Mesenchymal stem cell (in vitro differentiated cells and primary cell): ENCODE data around the gene PRKCB.

Source experiments
- DNase-seq: peaks from one replicate; pipeline ENCODE4 v3.0.0-alpha.2; 2013
- H2AFZ ChIP-seq: one replicate; pipeline ENCODE4 v1.6.1; 2013; ENCODE audit warnings: low read depth, mild to moderate bottlenecking, control low read depth, inconsistent platforms, low read length, moderate library complexity
- H2AK5ac ChIP-seq: 2 replicates; pipeline ENCODE4 v1.6.1; 2013; ENCODE audit warnings: low read length, moderate library complexity, mild to moderate bottlenecking, inconsistent platforms; ENCODE audit not compliant: severe bottlenecking
- H2BK120ac ChIP-seq: one replicate; pipeline ENCODE4 v1.6.1; 2013; ENCODE audit warnings: low read depth, mild to moderate bottlenecking, inconsistent platforms, low read length, moderate library complexity
- H2BK12ac ChIP-seq, 2 experiments: one replicate each; pipeline ENCODE4 v1.6.1; 2013; ENCODE audit warnings: inconsistent platforms in 2 of 2, low read length in 2 of 2, mild to moderate bottlenecking in 2 of 2, moderate library complexity in 2 of 2, control low read depth in 1 of 2
- H2BK15ac ChIP-seq: one replicate; pipeline ENCODE4 v1.6.1; 2013; ENCODE audit warnings: mild to moderate bottlenecking, low read depth, inconsistent platforms; ENCODE audit not compliant: poor library complexity, severe bottlenecking
- H2BK5ac ChIP-seq: 2 replicates; pipeline ENCODE4 v1.6.1; 2013; ENCODE audit warnings: low read depth, mild to moderate bottlenecking, low read length, control low read depth, inconsistent platforms; ENCODE audit not compliant: poor library complexity, severe bottlenecking
- H3K14ac ChIP-seq, 2 experiments: one replicate each; pipeline ENCODE4 v1.6.1; 2013; ENCODE audit warnings: inconsistent platforms in 2 of 2, low read length in 2 of 2, control low read depth in 1 of 2, mild to moderate bottlenecking in 1 of 2, moderate library complexity in 1 of 2
- H3K18ac ChIP-seq, 2 experiments: one replicate each; pipeline ENCODE4 v1.6.1; 2013; ENCODE audit warnings: inconsistent platforms in 2 of 2, low read length in 2 of 2, control low read depth in 1 of 2, low read depth in 1 of 2, mild to moderate bottlenecking in 1 of 2
- H3K23ac ChIP-seq, 2 experiments: one replicate each; pipeline ENCODE4 v1.6.1; 2013; ENCODE audit warnings: inconsistent platforms in 2 of 2, low read length in 2 of 2, mild to moderate bottlenecking in 2 of 2, moderate library complexity in 2 of 2, control low read depth in 1 of 2
- H3K27ac ChIP-seq: 2 replicates; pipeline ENCODE4 v1.5.1; 2013; ENCODE audit warnings: mild to moderate bottlenecking, moderate library complexity, low read length, control low read depth, inconsistent platforms; ENCODE audit not compliant: poor library complexity, severe bottlenecking
- H3K27me3 ChIP-seq, 2 experiments: 2 replicates each; pipeline versions ENCODE4 v1.6.1 to v1.7.0; 2013; ENCODE audit warnings: low read length in 2 of 2, mild to moderate bottlenecking in 2 of 2, moderate library complexity in 2 of 2, control low read depth in 1 of 2, inconsistent platforms in 1 of 2; ENCODE audit not compliant: control insufficient read depth in 1 of 2, insufficient read depth in 1 of 2
- H3K36me3 ChIP-seq, 2 experiments: 2 replicates each; pipeline versions ENCODE4 v1.6.1 to v1.7.0; 2013; ENCODE audit warnings: low read length in 2 of 2, control low read depth in 1 of 2, inconsistent platforms in 1 of 2, low read depth in 1 of 2, mild to moderate bottlenecking in 1 of 2; ENCODE audit not compliant: insufficient read depth in 2 of 2, control insufficient read depth in 1 of 2
- H3K4ac ChIP-seq, 2 experiments: one replicate each; pipeline ENCODE4 v1.6.1; 2013; ENCODE audit warnings: inconsistent platforms in 2 of 2, low read length in 2 of 2, mild to moderate bottlenecking in 2 of 2, moderate library complexity in 2 of 2, control low read depth in 1 of 2, low read depth in 1 of 2
- H3K4me1 ChIP-seq: 2 replicates; pipeline ENCODE4 v1.6.1; 2013; ENCODE audit warnings: low read depth, low read length, control low read depth; ENCODE audit not compliant: control insufficient read depth, insufficient read depth
- H3K4me2 ChIP-seq: 2 replicates; pipeline ENCODE4 v1.6.1; 2013; ENCODE audit warnings: low read length, mild to moderate bottlenecking, inconsistent platforms; ENCODE audit not compliant: poor library complexity, severe bottlenecking
- H3K4me3 ChIP-seq, 2 experiments: 2 replicates each; pipeline versions ENCODE4 v1.5.1 to v1.7.0; 2013; ENCODE audit warnings: low read length in 2 of 2, mild to moderate bottlenecking in 2 of 2, control low read depth in 1 of 2, low read depth in 1 of 2; ENCODE audit not compliant: insufficient read depth in 1 of 2
- H3K79me1 ChIP-seq: replicated peaks from 2 replicates; pipeline ENCODE4 v1.6.1; 2013; ENCODE audit warnings: mild to moderate bottlenecking, control low read depth, low read length, inconsistent platforms; ENCODE audit not compliant: poor library complexity, severe bottlenecking
- H3K9ac ChIP-seq: 2 replicates; pipeline ENCODE4 v1.7.0; 2013; ENCODE audit warnings: mild to moderate bottlenecking, low read length, moderate library complexity
- H3K9me3 ChIP-seq: 2 replicates; pipeline ENCODE4 v1.7.0; 2013; ENCODE audit warnings: mild to moderate bottlenecking, low read length; ENCODE audit not compliant: control insufficient read depth
- H4K8ac ChIP-seq: one replicate; pipeline ENCODE4 v1.6.1; 2013; ENCODE audit warnings: inconsistent platforms, mild to moderate bottlenecking, low read length, moderate library complexity
- H4K91ac ChIP-seq: one replicate; pipeline ENCODE4 v1.6.1; 2013; ENCODE audit warnings: mild to moderate bottlenecking, low read length, inconsistent platforms
- WGBS: methylation state at CpG from one replicate; pipeline ENCODE4 v1.1.7; 2013; ENCODE audit warnings: mixed read lengths; 5-methylcytosine and 5-hydroxymethylcytosine counted together

The PRKCB gene

DNA sequence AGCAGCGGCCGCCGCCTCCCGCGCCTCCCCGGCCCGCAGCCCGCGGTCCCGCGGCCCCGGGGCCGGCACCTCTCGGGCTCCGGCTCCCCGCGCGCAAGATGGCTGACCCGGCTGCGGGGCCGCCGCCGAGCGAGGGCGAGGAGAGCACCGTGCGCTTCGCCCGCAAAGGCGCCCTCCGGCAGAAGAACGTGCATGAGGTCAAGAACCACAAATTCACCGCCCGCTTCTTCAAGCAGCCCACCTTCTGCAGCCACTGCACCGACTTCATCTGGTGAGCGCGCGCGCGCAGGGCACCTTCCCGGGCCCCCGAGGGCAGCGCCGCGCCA lies 258 bp downstream of the PRKCB start:
- Histone ChIP-seq H3K4me3 (no peak overlapping the region), H3K27me3 (peaks cover 45 to 61% of the 10 kb centered on the region in 2 experiments), H3K18ac (no peak overlapping the region), H3K9me3 (no peaks in the 10 kb centered on the region), H2BK5ac (no peak overlapping the region), H3K4ac (no peak overlapping the region), H3K23ac (no peak overlapping the region), H2BK15ac (no peak overlapping the region), H3K27ac (no peak overlapping the region), H3K14ac (no peak overlapping the region), H3K79me1 (no peaks in the 10 kb centered on the region), H3K9ac (no peak overlapping the region), H4K8ac (no peak overlapping the region), H2BK120ac (no peak overlapping the region), H4K91ac (no peak overlapping the region), H3K4me2 (peak overlapping the region; percentile 21), H2AFZ (no peak overlapping the region), H2AK5ac (no peak overlapping the region), H3K36me3 (no peaks in the 10 kb centered on the region), H2BK12ac (no peak overlapping the region), H3K4me1 (peaks cover 11% of the 10 kb centered on the region)
- DNase-seq: no peak
- WGBS: 1% methylated on average over 43 of the region's 45 CpGs

DNA sequence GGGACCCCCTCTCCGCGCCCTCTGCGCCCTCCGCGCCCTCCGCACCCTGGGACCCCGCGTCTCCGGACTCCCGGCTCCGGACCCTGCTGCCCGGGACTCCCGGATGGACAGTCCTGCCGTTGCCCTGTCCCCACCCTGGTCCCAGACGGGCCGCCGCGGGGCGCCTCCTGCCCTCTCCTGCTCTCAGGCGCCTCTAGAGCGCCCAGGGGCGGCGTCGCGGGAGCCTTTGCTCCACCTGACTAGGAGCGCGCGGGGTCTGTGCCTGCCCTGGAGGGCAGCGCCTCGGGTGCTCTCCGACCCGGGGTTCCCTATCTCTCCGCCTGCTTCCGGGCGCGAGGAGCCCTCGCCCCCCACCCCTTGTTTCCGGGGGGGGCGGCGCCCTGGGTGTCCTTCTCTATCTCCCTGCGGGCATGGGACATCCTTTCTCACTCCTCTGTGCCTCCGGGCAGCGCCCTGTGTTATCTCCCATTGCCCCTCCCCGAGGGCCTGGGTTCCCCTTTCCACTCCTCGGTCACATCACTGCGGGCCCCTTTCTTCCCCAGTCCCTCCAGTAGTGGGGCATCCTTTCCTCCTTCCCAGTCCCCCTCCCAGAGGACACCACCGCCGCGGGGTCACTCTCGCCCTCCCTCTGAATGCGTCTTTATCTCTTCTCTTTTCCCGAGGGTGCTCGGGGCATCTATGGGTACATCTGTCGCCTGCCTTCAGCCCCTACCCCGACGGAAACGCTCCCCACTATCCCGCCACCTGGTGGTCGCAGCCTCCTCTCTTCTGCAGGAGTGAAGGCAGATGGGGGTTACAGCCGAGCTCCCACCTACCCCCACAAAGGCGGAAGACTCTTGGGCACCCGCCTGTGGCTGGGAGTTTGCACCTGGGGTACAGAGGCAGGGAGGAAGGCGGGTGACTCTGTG lies 875 bp downstream of the PRKCB start:
- Histone ChIP-seq H3K9ac (no peak overlapping the region), H3K27me3 (peaks cover 45 to 61% of the 10 kb centered on the region in 2 experiments), H2BK12ac (no peak overlapping the region), H2AFZ (no peak overlapping the region), H2BK120ac (no peak overlapping the region), H3K4me2 (no peak overlapping the region), H3K23ac (no peak overlapping the region), H3K79me1 (no peaks in the 10 kb centered on the region), H3K18ac (no peak overlapping the region), H3K36me3 (no peaks in the 10 kb centered on the region), H2BK5ac (no peak overlapping the region), H3K4me3 (no peak overlapping the region), H4K91ac (no peak overlapping the region), H3K4me1 (peaks cover 11% of the 10 kb centered on the region), H4K8ac (no peak overlapping the region), H2BK15ac (no peak overlapping the region), H3K27ac (no peak overlapping the region), H3K14ac (no peak overlapping the region), H3K9me3 (no peaks in the 10 kb centered on the region), H2AK5ac (no peak overlapping the region), H3K4ac (no peak overlapping the region)
- WGBS: 7% methylated on average over 55 of the region's 63 CpGs
- DNase-seq: no peak

DNA sequence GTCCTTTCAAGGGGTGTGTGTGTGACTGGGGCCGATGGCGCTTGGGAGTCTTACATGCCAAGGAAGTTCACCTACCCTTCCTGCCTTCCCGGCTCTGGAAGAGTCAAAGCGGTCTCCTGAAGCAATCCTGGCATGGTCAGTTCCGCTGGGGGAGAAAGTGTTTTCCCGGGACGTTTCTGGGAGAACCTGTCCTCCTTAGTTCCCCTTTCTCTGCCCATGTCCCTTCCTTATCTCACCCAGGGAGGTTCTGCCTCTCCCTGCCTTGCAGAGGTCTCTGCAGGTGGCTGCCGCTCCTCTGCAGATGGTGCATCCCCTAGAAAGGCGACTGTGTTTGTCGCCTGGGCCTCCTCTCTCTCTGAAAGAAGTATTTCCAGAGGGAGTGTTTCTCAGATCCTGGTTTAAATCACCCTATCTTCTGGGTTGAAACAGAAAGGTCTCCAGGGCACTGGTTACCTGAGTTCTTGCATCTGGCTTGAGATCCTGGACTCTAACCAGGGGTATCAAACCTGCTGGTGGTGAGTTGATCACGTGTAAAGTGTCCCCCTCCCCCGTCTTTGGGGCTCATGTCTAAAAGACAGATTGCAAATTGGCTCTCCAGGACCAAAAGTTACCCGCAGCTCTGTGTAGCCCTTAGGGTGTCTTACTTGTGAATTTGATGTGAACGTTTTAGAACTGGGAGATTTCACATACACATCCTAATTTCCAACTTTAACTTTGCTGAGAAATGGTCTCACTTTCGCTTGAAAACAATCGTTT lies 1.9 kb downstream of the PRKCB start:
- Histone ChIP-seq H3K27me3 (peaks cover 45 to 61% of the 10 kb centered on the region in 2 experiments), H3K14ac (no peak overlapping the region), H4K91ac (no peak overlapping the region), H4K8ac (no peak overlapping the region), H3K9ac (no peak overlapping the region), H3K36me3 (no peaks in the 10 kb centered on the region), H3K4me3 (no peak overlapping the region), H2BK120ac (no peak overlapping the region), H2BK15ac (no peak overlapping the region), H3K27ac (no peak overlapping the region), H2AFZ (no peak overlapping the region), H3K79me1 (no peaks in the 10 kb centered on the region), H3K4me1 (peaks cover 11% of the 10 kb centered on the region), H3K4me2 (no peak overlapping the region), H3K4ac (no peak overlapping the region), H3K23ac (no peak overlapping the region), H2BK5ac (no peak overlapping the region), H3K9me3 (no peaks in the 10 kb centered on the region), H2BK12ac (no peak overlapping the region), H3K18ac (no peak overlapping the region), H2AK5ac (no peak overlapping the region)
- DNase-seq: no peak
- 41% methylated on average over 14 of the region's 16 CpGs for WGBS

DNA sequence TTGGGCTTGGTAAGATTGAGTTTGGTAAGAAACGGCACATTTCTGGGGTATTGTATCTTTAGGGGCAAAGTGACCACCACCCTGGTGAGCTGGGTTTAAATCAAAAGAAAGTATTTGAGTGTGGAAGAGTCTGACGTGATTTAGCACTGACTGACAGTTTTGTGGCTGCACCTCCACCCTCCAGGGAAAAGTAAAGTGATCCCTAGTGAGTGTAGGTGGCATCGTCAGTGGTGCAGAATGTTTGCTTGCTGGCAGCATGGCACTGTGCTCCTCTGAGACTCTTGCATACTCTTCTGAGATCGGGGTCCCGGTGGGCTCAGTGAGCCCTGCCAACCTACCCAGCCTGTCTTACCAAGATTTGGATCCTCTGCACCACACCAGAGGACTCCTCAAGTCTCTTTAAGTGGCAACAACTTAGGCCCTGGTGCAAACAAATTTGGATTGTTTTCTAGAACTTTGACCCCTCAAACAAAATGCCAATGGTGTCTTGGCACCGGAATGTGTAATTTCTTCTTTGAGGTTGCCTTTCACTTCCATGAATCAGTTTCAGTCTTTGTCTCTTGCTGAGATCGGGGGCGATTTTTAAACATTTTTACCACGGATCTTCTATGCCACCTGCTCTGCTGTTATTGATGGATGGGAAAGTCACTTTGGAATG lies 2.8 kb downstream of the PRKCB start:
- Histone ChIP-seq H3K4me1 (peaks cover 11% of the 10 kb centered on the region), H2BK12ac (no peak overlapping the region), H3K18ac (no peak overlapping the region), H3K4me3 (no peak overlapping the region), H3K23ac (no peak overlapping the region), H2BK120ac (no peak overlapping the region), H4K91ac (no peak overlapping the region), H3K14ac (no peak overlapping the region), H3K79me1 (no peaks in the 10 kb centered on the region), H2AFZ (no peak overlapping the region), H2AK5ac (no peak overlapping the region), H3K27me3 (peaks cover 45 to 61% of the 10 kb centered on the region in 2 experiments), H3K9me3 (no peaks in the 10 kb centered on the region), H2BK15ac (no peak overlapping the region), H3K27ac (no peak overlapping the region), H3K9ac (no peak overlapping the region), H2BK5ac (no peak overlapping the region), H3K4ac (no peak overlapping the region), H3K4me2 (no peak overlapping the region), H4K8ac (no peak overlapping the region), H3K36me3 (no peaks in the 10 kb centered on the region)
- DNase-seq: no peak
- WGBS: 57% methylated on average over 9 of the region's 9 CpGs
